C4-2B (cell line): ENCODE data around the gene ECPAS.
"Not testable (repeated sequence)": the region's sequence is repeated elsewhere in the genome, so short reads cannot be mapped to it uniquely, and the experiment has no call there.

Source experiments
- H3K27ac ChIP-seq: fragments of 450-650 bp; 2 replicates; pipeline ENCODE4 v1.5.1; 2017
- CTCF ChIP-seq: fragments of 450-650 bp; conservative IDR thresholded peaks from 2 replicates; pipeline ENCODE4 v1.5.1; 2017; ENCODE audit warnings: mild to moderate bottlenecking
- ZFX ChIP-seq: fragments of 450-650 bp; IDR thresholded peaks from 2 replicates; pipeline ENCODE4 v1.6.1; 2017

The ECPAS gene

GRCh38 chr9:111412280-111412679 is 71.9 kb downstream of the ECPAS start:
- TF ChIP-seq CTCF (no peak), ZFX (no peak)
- no peak overlapping the region for H3K27ac ChIP-seq

DNA sequence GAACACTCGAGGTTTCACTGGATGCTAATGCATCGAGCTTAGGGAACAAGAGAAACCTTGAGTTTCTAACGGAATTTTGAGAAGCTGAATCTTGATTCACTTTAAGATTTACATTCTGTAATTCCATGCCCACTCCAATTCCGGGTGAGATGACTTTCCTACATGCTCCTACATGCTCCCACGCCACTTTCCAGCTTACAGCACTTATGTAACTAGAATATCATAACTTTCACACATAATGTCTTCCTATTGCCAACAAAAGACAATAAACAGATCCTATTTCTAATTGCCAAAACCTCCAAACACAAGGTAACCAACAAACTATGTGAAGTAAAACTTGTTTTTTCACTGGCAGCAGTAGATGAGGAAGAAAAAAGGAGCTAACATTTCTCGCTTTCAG is 72.9 kb downstream of the ECPAS start:
- no peak overlapping the region for H3K27ac ChIP-seq
- TF ChIP-seq CTCF, result no peak

DNA sequence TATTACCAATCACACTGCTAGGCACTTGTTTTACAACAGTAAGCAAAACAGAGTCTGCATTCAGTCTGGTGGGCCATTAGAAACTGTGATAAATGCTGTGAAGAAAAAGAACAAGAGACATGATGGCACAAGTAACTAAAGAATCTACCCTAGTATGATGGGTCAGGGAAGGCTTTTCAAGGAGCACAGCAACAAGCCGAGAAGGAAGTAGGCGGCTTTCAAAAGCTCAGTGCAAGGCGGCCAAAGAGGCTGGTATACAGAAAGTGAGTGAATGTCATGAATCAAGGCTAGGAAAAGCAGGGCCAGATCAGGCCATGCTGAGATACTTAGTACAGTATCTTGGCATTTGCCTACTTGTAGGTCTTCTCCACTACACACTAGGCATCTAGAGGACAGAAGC is 76.4 kb downstream of the ECPAS start:
- TF ChIP-seq ZFX, result no peak
- TF ChIP-seq CTCF, result no peak
- H3K27ac ChIP-seq, result no peak overlapping the region

GRCh38 chr9:111405701-111406100 is 78.5 kb downstream of the ECPAS start:
- no peak for TF ChIP-seq ZFX
- TF ChIP-seq CTCF, result no peak
- H3K27ac ChIP-seq, result no peak overlapping the region

- not testable (repeated sequence) for H3K27ac ChIP-seq
Observed at GRCh38 chr9:111401486-111401885, 82.7 kb downstream of the ECPAS start.

GRCh38 chr9:111400564-111400898 is 83.7 kb downstream of the ECPAS start:
- no peak overlapping the region for H3K27ac ChIP-seq
- TF ChIP-seq CTCF, result no peak
- no peak for TF ChIP-seq ZFX

DNA sequence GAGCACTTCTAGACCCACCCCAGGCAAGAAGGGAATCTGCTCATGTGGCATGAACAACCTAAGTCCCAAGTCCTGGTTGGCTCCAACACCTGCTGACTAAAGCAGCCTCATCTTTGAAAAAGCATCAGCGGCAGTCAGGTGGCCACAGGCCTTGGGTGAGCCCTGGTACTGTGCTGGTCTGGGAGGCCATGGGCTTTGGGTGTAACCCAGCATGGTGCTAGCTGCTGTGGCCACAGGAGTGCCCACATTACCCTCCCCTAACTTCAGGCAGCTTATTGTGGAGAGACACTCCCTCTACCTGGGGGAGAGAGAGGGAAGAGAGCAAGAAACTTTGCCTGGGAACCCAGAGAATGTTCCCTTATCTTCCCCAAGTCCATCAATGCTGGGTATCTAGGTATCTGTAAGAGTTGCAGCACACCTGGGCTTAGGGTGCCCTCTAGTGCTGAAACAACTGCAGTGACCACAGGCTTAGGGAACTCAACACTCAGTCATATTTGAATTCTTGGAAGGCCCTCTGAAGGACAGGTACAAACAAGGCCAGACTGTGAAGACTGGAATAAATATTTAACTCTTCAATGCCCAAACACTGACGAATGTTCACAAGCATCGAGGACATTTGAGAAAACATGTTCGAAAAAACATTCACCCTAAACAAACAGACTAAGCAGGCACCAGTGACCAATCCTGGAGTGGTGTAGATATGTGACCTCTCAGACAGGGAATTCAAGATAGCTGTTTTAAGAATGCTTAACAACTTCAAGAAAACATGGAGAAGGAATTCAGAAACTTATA is 84.2 kb downstream of the ECPAS start:
- no peak overlapping the region for H3K27ac ChIP-seq

More for the DNA sequence above, 84.2 kb downstream of the ECPAS start:
- TF ChIP-seq ZFX (no peak), CTCF (peak; percentile 87)
